Lower leg skin (tissue), 4 donors: ENCODE data around the gene ZNF462. TPM values are rescaled to one million over a fixed set of nuclear protein-coding genes. Genes with fewer than 3 reads are reported as not detected.

Experiments used
- DNase-seq, 2 donors: peaks; one replicate each; pipeline ENCODE4 v3.0.0-alpha.2; 2019; ENCODE audit warnings: low spot score in 2 of 2
- H3K4me3 ChIP-seq: fragments of 200-600 bp; sonication (generic); 2 replicates; pipeline ENCODE4 v1.5.1; 2017; ENCODE audit warnings: mild to moderate bottlenecking, low read depth; ENCODE audit not compliant: poor library complexity, severe bottlenecking
- POLR2A ChIP-seq, 2 donors: fragments of 450-650 bp; IDR thresholded peaks; one replicate each; pipeline ENCODE4 v1.6.1; 2016 to 2017; ENCODE audit warnings: antibody characterized with exemption in 2 of 2, mild to moderate bottlenecking in 1 of 2, moderate library complexity in 1 of 2
- WGBS, 2 donors: methylation state at CpG; one replicate each; pipeline ENCODE4 v1.1.5; 2018; 5-methylcytosine and 5-hydroxymethylcytosine counted together
- intact Hi-C: fragments of 100-400 bp; cut with DNase I; formaldehyde crosslinking; loops from one replicate; pipeline ENCODE4 v1.15.0; 2023; ENCODE audit warnings: low total_unique reads
- total RNA-seq, 4 donors: library from RNA; depleted of rRNA; stranded (reverse); fragments of >200 nt; gene quantifications; one replicate each; pipeline ENCODE4 v1.1.0, GENCODE V29; 2016
- TF ChIP-seq, protein P1 (sequence below), 3 donors: fragments of 450-650 bp; IDR thresholded peaks; one replicate each; pipeline ENCODE4 v1.5.1; 2016; ENCODE audit warnings: antibody characterized with exemption in 3 of 3, mild to moderate bottlenecking in 3 of 3, moderate library complexity in 2 of 3

ZNF462 gene
- total RNA-seq, 4 donors from 2014 or later, result 13.3 to 19.9 (median 16.2) TPM

DNA sequence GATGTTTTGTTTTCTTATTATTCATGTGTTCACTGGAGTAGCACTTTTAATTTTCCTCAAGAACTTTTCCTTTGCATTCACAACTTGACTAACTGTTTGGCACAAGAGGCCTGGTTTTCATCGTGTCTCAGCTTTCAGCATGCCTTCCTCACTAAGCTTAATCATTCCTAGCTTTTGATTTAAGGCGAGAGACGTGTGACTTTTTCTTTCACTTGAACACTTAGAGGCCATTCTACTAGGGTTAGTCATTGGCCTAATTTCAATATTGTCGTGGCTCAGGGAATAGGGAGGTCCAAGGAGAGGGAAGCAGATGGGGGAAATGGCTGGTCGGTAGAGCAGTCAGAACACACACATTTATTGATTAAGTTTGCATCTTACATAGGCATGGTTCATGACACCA lies 94.0 kb downstream of the ZNF462 start:
- no peak overlapping the region for H3K4me3 ChIP-seq
- TF ChIP-seq, protein P1, sequence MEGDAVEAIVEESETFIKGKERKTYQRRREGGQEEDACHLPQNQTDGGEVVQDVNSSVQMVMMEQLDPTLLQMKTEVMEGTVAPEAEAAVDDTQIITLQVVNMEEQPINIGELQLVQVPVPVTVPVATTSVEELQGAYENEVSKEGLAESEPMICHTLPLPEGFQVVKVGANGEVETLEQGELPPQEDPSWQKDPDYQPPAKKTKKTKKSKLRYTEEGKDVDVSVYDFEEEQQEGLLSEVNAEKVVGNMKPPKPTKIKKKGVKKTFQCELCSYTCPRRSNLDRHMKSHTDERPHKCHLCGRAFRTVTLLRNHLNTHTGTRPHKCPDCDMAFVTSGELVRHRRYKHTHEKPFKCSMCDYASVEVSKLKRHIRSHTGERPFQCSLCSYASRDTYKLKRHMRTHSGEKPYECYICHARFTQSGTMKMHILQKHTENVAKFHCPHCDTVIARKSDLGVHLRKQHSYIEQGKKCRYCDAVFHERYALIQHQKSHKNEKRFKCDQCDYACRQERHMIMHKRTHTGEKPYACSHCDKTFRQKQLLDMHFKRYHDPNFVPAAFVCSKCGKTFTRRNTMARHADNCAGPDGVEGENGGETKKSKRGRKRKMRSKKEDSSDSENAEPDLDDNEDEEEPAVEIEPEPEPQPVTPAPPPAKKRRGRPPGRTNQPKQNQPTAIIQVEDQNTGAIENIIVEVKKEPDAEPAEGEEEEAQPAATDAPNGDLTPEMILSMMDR (IDR thresholded peaks at IDR 0.05), result no peak
- no peak for TF ChIP-seq POLR2A (IDR thresholded peaks at IDR 0.05)
- intact Hi-C loops, result no loop called here
- WGBS, 2 donors, result 75 to 78% methylated on average over 5 of the region's 5 CpGs
- DNase-seq, result no peak

DNA sequence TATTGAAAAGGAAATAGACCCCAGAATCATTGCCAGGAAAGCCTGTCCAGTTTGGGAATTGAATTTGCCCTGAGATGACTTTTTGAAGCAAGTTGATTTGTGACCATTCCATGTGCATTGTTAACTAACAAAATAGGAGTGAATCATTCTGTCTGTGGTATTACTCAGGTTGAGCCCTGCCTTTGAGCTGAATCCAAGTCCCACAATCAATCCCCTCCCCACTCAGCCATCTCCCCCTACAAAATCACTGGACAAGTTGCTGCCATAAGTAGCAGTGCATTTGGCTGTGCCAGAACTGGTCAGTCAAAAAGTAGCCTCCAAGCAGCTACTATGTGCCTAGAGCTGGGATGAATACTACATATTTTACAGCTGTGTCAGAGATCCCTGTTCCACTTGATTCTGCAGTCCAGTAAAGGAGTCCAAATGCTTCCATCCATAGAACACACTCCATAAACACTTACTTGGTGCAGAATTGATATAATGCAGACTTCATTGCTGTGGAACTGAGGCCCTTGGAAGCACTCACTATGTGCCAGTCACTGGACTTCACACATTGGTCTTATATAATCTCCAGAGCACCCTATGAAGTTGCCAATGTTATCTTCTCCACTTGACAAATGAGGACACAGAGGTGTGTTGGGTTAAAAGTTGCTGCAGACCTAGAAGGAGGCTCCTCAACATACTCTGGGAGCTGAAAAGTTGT lies 96.1 kb downstream of the ZNF462 start:
- intact Hi-C loops, result no loop called here
- no peak for DNase-seq
- TF ChIP-seq POLR2A (IDR thresholded peaks at IDR 0.05), result no peak
- TF ChIP-seq, protein P1 (IDR thresholded peaks at IDR 0.05), result no peak
- H3K4me3 ChIP-seq, result no peak overlapping the region

DNA sequence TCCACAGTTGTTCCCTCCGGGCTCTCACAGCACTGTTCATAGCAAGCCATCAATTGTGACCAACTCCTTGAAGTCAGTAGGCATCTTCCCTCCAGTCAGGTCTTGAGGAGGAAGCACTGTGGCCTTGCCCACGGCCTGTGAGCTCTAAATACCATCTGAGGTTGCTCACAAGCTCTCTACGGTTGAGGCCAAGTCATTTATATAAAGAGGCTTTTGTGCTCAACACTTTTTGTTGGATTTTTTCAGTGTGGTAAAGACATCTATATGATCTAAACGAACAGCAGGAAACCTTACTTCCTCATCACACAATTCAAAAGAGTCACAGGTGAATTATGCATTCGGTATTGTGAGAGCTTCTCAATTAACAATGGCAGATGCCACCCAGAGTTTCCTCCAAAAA lies 97.3 kb downstream of the ZNF462 start:
- no peak overlapping the region for H3K4me3 ChIP-seq
- no peak for DNase-seq
- intact Hi-C loops, result no loop called here
- TF ChIP-seq POLR2A (IDR thresholded peaks at IDR 0.05), result no peak
- TF ChIP-seq, protein P1 (IDR thresholded peaks at IDR 0.05), result no peak
- 76 to 81% methylated on average over 5 of the region's 5 CpGs for WGBS, 2 donors

DNA sequence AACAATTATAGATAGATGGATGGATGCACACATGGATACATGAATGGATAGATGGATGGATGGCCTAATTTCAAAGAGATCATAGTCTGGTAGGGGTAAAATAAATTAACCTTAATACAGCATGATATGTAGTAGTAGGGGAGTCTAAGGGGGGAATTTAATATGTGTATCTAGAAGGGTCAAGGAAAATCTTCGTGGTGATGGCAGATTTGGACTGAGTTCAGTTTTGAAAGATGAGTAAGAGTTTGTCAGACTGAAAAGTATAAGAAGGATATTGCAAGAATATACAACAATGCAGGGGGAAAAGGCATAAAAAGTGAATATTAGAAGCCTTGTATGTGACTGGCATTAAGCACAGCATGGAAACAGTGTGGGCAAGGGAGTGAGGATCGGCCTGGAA lies 98.7 kb downstream of the ZNF462 start:
- H3K4me3 ChIP-seq, result no peak overlapping the region
- WGBS, 2 donors, result 82 to 90% methylated on average over 2 of the region's 2 CpGs
- no peak for DNase-seq
- TF ChIP-seq POLR2A (IDR thresholded peaks at IDR 0.05), result no peak
- TF ChIP-seq, protein P1 (IDR thresholded peaks at IDR 0.05), result no peak
- intact Hi-C loops, result no loop called here

DNA sequence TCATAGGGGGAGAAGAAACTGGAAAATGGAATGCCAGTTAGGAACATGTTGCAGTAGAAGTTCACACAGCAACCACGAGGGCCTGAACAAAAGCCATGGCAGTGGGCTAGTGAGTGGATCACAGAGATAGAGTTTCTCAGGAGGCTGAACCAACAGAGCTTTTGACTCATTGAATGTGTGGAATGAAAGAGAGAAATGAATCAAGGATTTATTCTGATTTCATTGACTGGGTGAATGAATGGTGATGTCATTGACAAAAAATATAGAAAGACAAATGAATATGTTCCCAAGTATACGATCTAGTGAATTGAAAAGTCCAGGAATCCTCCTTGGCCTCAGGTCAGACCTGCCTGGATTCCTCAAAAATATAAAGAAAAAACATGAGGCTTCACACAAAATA lies 99.2 kb downstream of the ZNF462 start:
- no peak for TF ChIP-seq POLR2A (IDR thresholded peaks at IDR 0.05)
- TF ChIP-seq, protein P1 (IDR thresholded peaks at IDR 0.05), result no peak
- DNase-seq, result no peak
- 73 to 87% methylated on average over 2 of the region's 2 CpGs for WGBS, 2 donors
- intact Hi-C loops, result no loop called here
- no peak overlapping the region for H3K4me3 ChIP-seq
